C4-2B (cell line): ENCODE measurements around the gene TTC31.

ENCODE experiments used
- H3K27ac ChIP-seq: fragments of 450-650 bp; 2 replicates; pipeline ENCODE4 v1.5.1; 2017
- ZFX ChIP-seq: fragments of 450-650 bp; IDR thresholded peaks from 2 replicates; pipeline ENCODE4 v1.6.1; 2017
- TF ChIP-seq, protein P1 (sequence below): fragments of 450-650 bp; conservative IDR thresholded peaks from 2 replicates; pipeline ENCODE4 v1.5.1; 2017; ENCODE audit warnings: mild to moderate bottlenecking

TTC31 gene

DNA sequence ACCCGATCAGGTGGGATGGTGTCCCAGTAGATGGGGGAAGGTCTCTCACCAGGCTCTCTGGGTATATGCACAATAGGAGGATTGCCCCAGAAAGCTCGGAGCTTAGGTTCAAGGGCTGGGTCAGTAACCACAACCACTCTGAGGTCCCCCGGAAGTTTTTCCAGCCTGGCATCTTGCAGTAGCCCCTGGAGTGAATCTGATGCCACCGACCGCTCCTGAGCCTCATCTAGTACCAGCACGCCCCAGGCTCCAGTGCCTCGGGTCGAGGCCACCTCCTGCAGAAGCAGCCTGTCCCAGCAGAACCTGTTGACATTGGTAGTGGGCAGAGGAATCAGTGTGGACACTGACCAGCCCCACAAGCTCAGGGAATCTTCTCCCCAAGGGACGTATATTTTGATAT is 41.1 kb downstream of the TTC31 start:
- H3K27ac ChIP-seq = no peak overlapping the region
- TF ChIP-seq, protein P1, sequence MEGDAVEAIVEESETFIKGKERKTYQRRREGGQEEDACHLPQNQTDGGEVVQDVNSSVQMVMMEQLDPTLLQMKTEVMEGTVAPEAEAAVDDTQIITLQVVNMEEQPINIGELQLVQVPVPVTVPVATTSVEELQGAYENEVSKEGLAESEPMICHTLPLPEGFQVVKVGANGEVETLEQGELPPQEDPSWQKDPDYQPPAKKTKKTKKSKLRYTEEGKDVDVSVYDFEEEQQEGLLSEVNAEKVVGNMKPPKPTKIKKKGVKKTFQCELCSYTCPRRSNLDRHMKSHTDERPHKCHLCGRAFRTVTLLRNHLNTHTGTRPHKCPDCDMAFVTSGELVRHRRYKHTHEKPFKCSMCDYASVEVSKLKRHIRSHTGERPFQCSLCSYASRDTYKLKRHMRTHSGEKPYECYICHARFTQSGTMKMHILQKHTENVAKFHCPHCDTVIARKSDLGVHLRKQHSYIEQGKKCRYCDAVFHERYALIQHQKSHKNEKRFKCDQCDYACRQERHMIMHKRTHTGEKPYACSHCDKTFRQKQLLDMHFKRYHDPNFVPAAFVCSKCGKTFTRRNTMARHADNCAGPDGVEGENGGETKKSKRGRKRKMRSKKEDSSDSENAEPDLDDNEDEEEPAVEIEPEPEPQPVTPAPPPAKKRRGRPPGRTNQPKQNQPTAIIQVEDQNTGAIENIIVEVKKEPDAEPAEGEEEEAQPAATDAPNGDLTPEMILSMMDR = no peak
- TF ChIP-seq ZFX = no peak

DNA sequence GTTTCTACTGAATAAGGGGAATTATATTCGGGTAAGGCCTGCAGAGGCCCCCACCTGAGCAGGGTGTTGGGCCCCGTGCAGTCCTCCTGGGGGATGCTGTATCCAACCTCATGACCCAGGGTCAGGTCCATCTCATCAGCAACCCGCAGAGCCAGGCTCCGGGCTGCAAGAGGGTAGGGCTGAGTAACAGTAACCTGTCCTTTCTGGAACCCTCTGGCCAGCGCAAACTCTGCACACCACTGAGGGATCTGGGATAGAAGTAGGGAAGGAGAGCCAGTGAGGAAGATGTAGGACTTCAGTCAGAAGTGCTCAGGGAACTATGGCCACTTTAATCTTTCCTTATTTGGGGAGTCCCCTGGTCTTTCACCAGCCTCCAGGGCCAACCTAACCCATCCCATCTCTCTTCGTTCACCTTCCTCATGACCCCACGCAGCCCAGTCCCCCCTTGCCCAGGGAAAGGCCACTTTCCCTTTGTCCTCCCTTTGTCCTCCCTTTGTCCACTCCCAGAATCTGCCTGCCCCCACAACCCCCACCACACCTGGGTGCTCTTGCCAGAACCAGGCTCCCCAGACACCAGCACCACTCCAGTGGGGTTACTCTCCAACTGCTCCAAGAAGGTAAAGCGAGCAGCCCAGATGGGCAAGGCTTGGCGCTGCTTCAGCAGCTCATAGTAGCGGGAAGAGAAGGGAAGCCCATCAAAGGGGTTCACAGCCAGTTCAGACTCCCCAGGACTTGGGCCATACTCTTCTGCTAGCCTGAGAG is 42.3 kb downstream of the TTC31 start:
- peak overlapping the region; percentile 30; the same call in 1 of the 2 replicates for H3K27ac ChIP-seq
- TF ChIP-seq, protein P1 = no peak
- TF ChIP-seq ZFX = no peak

GRCh38 chr2:74525717-74526648 is 43.1 kb downstream of the TTC31 start, which contains the start of gene DQX1:
Gene DQX1, minus strand, starts transcription at chr2:74526231. Its CDS starts 502 bp downstream, at chr2:74525729.
- H3K27ac ChIP-seq = peak within 1 kb of the TSS; percentile 30; the same call in 1 of the 2 replicates
- TF ChIP-seq, protein P1 = no peak
- no peak for TF ChIP-seq ZFX

DNA sequence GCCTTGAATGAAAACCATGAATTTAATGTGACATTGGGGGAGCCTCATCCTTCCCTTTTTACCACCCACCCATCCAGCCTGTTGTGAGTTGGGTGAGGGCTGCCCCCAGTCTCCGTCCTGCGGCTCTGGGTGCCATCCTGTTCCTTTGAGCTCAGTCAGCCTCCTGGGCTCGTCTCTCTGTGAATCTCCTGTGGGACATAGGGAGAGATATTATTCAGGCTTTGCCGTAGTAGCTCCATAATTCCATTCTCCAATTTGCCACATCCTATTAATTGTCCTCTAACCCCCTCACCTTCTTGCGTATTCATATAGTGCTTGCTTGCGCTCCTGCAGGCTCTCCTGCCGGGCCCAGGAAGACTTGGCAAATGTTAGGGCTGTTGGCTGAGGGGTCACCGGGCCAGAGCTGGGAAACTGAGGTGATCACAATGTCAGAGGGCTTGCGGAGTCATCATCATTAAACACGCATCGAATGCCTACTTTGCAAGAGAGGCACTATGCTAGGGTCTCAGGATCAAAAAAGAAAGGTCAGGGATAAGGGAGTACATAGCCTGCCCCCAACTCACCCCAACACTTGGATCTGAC is 43.9 kb downstream of the TTC31 start:
- TF ChIP-seq, protein P1 = no peak
- TF ChIP-seq ZFX = no peak
- H3K27ac ChIP-seq = no peak overlapping the region; the same call in 1 of the 2 replicates

- TF ChIP-seq ZFX = no peak
- TF ChIP-seq, protein P1 = no peak
- peak overlapping the region; percentile 94; the same call in 1 of the 2 replicates for H3K27ac ChIP-seq
Measured at GRCh38 chr2:74527741-74528140, 44.9 kb downstream of the TTC31 start.

DNA sequence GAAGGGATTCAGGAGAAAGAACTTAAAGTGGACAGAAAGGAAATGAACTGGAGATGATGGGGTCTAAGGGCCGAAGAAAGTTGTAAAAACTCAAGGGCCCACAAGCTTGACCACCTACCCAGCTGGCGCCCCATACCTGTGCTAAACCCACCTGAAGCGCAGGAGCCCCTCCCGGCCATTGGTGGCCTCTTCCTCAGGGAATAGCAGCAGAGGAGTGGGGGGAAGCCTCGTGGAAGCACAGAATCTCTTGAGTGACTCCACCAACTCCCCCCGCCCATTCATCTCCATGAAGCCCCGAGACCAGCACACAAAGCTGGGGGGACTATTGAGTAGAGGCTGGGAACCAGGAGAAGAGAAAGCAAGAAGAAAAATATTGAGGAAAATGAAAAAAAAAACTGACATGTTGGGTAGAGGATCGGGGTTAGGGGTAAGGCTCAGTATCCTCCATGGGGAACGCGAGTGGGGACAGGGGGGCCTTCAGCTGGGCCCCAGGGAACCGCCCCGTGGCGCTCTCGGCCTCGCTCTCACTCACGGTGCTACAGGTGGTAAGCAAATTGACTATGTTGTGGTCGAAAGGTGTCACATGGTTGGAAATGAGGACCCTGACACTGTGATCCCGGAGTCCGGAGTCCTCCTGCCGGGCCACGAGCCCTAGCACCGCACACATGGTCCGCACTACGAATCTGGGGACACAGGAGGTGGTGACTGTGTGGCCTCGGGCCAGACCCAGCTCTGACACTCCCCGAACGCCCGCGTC is 45.9 kb downstream of the TTC31 start:
- peak overlapping the region; percentile 94 for H3K27ac ChIP-seq
- TF ChIP-seq, protein P1 = no peak
- TF ChIP-seq ZFX = no peak
